B cell (primary cell): ENCODE data around the gene ZC3H12C. TPM values are rescaled to one million over a fixed set of nuclear protein-coding genes. Genes with fewer than 3 reads are reported as not detected.

Source experiments
- ATAC-seq: fragments of 200-7000 bp; cut with Tn5 transposase; one replicate; pipeline ENCODE4 v1.10.0; 2021; ENCODE audit warnings: low read depth, mild to moderate bottlenecking, moderate number of reproducible peaks, moderate library complexity
- CTCF ChIA-PET: fragments of 350-600 bp; sonication (Branson Sonifier 250); formaldehyde crosslinking; loops from one replicate; lab custom pipeline; 2021; ENCODE audit warnings: antibody characterized with exemption, inconsistent platforms; lab: Charles Lee
- POLR2A ChIA-PET: fragments of 350-600 bp; sonication (Branson Sonifier 250); formaldehyde crosslinking; loops from one replicate; lab custom pipeline; 2021; ENCODE audit warnings: antibody characterized with exemption; lab: Charles Lee
- DNase-seq: peaks from one replicate; pipeline ENCODE4 v3.0.0; 2013
- H2AFZ ChIP-seq: 2 replicates; pipeline ENCODE4 v1.6.1; 2012; ENCODE audit warnings: mild to moderate bottlenecking, low read depth, low read length; ENCODE audit not compliant: insufficient read depth, poor library complexity, severe bottlenecking
- H3K27ac ChIP-seq, 2 donors: 1 replicate in 1 of 2; 2 replicates in 1 of 2; pipeline ENCODE4 v1.5.1; 2012 to 2013; ENCODE audit warnings: low read length in 2 of 2, mild to moderate bottlenecking in 2 of 2, moderate library complexity in 1 of 2
- H3K27me3 ChIP-seq, 4 experiments: fragments of 200-600 bp in 1 of 4; sonication (generic) in 1 of 4; replicated peaks in 1 of 4; 1 replicate in 2 of 4; 2 replicates in 2 of 4; pipeline versions ENCODE4 v1.6.1 to v1.7.0; 2013 to 2016; ENCODE audit warnings: low read length in 3 of 4, mild to moderate bottlenecking in 2 of 4, mixed read lengths in 1 of 4, moderate library complexity in 1 of 4; ENCODE audit not compliant: insufficient read depth in 4 of 4, control insufficient read depth in 3 of 4; ENCODE audit errors: control extremely low read depth in 1 of 4
- H3K36me3 ChIP-seq, 2 experiments: replicated peaks in 1 of 2; 1 replicate in 1 of 2; 2 replicates in 1 of 2; pipeline versions ENCODE4 v1.6.1 to v1.7.1; 2013; ENCODE audit warnings: low read length in 1 of 2; ENCODE audit not compliant: insufficient read depth in 2 of 2, control insufficient read depth in 1 of 2; ENCODE audit errors: control extremely low read depth in 1 of 2, extremely low read depth in 1 of 2
- H3K4me1 ChIP-seq, 2 donors: fragments of 200-600 bp in 1 of 2; sonication (generic) in 1 of 2; 1 replicate in 1 of 2; 2 replicates in 1 of 2; pipeline versions ENCODE4 v1.5.1 to v1.6.1; 2013 to 2017; ENCODE audit warnings: low read length in 2 of 2; ENCODE audit not compliant: control insufficient read depth in 2 of 2, insufficient read depth in 2 of 2
- H3K4me2 ChIP-seq: replicated peaks from 2 replicates; pipeline ENCODE3; 2012; ENCODE audit warnings: mild to moderate bottlenecking, low read depth, low read length; ENCODE audit not compliant: poor library complexity, severe bottlenecking
- H3K4me3 ChIP-seq, 5 experiments: fragments of 200-600 bp in 1 of 5; sonication (generic) in 1 of 5; 1 replicate in 3 of 5; 2 replicates in 2 of 5; pipeline versions ENCODE4 v1.5.1 to v1.7.0; 2011 to 2016; ENCODE audit warnings: low read length in 4 of 5, mild to moderate bottlenecking in 4 of 5, low read depth in 2 of 5, control low read depth in 1 of 5, moderate library complexity in 1 of 5; ENCODE audit not compliant: insufficient read depth in 1 of 5; ENCODE audit errors: control extremely low read depth in 1 of 5, extremely low read depth in 1 of 5
- H3K79me2 ChIP-seq: fragments of 200-600 bp; sonication (generic); one replicate; pipeline ENCODE4 v1.6.0; 2016; ENCODE audit warnings: low read length; ENCODE audit not compliant: control insufficient read depth, insufficient read depth
- H3K9ac ChIP-seq: fragments of 200-600 bp; sonication (generic); 2 replicates; pipeline ENCODE4 v1.6.1; 2017; ENCODE audit warnings: mild to moderate bottlenecking, low read length, moderate library complexity
- H3K9me3 ChIP-seq, 3 donors: one replicate each; pipeline versions ENCODE4 v1.6.1 to v1.7.1; 2013; ENCODE audit warnings: low read length in 2 of 3; ENCODE audit not compliant: control insufficient read depth in 2 of 3, insufficient read depth in 1 of 3; ENCODE audit errors: control extremely low read depth in 1 of 3
- H4K20me1 ChIP-seq: 2 replicates; pipeline ENCODE4 v1.6.0; 2012; ENCODE audit warnings: mild to moderate bottlenecking, low read length; ENCODE audit not compliant: insufficient read depth, control insufficient read depth, poor library complexity, severe bottlenecking
- H3K27ac Mint-ChIP-seq: one replicate; pipeline ENCODE4 v1.8.0; 2021; ENCODE audit warnings: mixed read lengths
- H3K27me3 Mint-ChIP-seq: one replicate; pipeline ENCODE4 v1.8.0; 2021; ENCODE audit warnings: mixed read lengths
- H3K4me1 Mint-ChIP-seq: one replicate; pipeline ENCODE4 v1.8.0; 2021; ENCODE audit warnings: mixed read lengths
- H3K4me3 Mint-ChIP-seq: one replicate; pipeline ENCODE4 v1.8.0; 2021; ENCODE audit warnings: mixed read lengths
- H3K9me3 Mint-ChIP-seq: one replicate; pipeline ENCODE4 v1.8.0; 2022; ENCODE audit warnings: mixed read lengths; ENCODE audit not compliant: insufficient read depth
- EZH2 ChIP-seq: IDR thresholded peaks from 2 replicates; pipeline ENCODE4 v1.6.1; 2012; ENCODE audit warnings: borderline replicate concordance, low read depth, mild to moderate bottlenecking, moderate library complexity, low read length; ENCODE audit not compliant: insufficient read depth, poor library complexity, severe bottlenecking
- WGBS: methylation state at CpG from one replicate; pipeline ENCODE4 v1.1.5; 2013; ENCODE audit warnings: missing lambda C conversion rate; ENCODE audit not compliant: insufficient coverage; 5-methylcytosine and 5-hydroxymethylcytosine counted together
- intact Hi-C: fragments of 100-400 bp; cut with micrococcal nuclease; formaldehyde crosslinking; loops from one replicate; pipeline ENCODE4 v1.10.0; 2022
- polyA plus RNA-seq: library from polyadenylated mRNA; depleted of rRNA; stranded (reverse); fragments of >200 nt; gene quantifications from 2 replicates; pipeline ENCODE4 v1.2.3, GENCODE V29; 2012
- total RNA-seq, 2 donors: library from RNA; stranded (reverse); fragments of 120-200 nt in 1 of 2; gene quantifications; 1 replicate in 1 of 2; 2 replicates in 1 of 2; pipeline versions ENCODE4 v1.2.3 to v1.2.4, GENCODE V29; 2013 to 2022
- TF ChIP-seq, protein P1 (sequence below): fragments of 200-600 bp; IDR thresholded peaks from one replicate; pipeline ENCODE4 v1.8.0; 2022; ENCODE audit warnings: antibody characterized with exemption, mild to moderate bottlenecking

ZC3H12C gene
- total and polyA plus RNA-seq, 2 donors (not counting 1 experiment from before 2014, with no cell fraction given): 0.01 to 0.10 TPM

- Histone ChIP-seq H4K20me1 (no peaks in the 10 kb centered on the region), H3K79me2 (no peaks in the 10 kb centered on the region), H3K27me3 (peaks cover 0 to 10% (median 3%) of the 10 kb centered on the region in 4 experiments), H3K9me3 (no peaks in the 10 kb centered on the region), H3K36me3 (no peaks in the 10 kb centered on the region), H3K27ac (no peak overlapping the region), H3K9ac (no peak overlapping the region), H2AFZ (no peak overlapping the region), H3K4me3 (no peak overlapping the region), H3K4me2 (no peak overlapping the region), H3K4me1 (peaks cover 4 to 6% of the 10 kb centered on the region in 2 donors)
- peaks cover 4% of the 10 kb centered on the region for H3K4me1 Mint-ChIP-seq
- H3K27ac Mint-ChIP-seq: no peak overlapping the region
- CTCF ChIA-PET: interaction anchor here (1.6 kb wide), 1 partner anchor 10 kb away, joined by 5 read pairs; no protein-coding TSS in a partner anchor
- POLR2A ChIA-PET: no interaction called here
- no peak for DNase-seq
- 96% methylated on average over 11 of the region's 12 CpGs for WGBS
- peaks cover 25% of the 10 kb centered on the region for H3K27me3 Mint-ChIP-seq
- no peaks in the 10 kb centered on the region for H3K9me3 Mint-ChIP-seq
- intact Hi-C loops: no loop called here
- no peak overlapping the region for H3K4me3 Mint-ChIP-seq
- TF ChIP-seq EZH2: no peak
- TF ChIP-seq, protein P1, sequence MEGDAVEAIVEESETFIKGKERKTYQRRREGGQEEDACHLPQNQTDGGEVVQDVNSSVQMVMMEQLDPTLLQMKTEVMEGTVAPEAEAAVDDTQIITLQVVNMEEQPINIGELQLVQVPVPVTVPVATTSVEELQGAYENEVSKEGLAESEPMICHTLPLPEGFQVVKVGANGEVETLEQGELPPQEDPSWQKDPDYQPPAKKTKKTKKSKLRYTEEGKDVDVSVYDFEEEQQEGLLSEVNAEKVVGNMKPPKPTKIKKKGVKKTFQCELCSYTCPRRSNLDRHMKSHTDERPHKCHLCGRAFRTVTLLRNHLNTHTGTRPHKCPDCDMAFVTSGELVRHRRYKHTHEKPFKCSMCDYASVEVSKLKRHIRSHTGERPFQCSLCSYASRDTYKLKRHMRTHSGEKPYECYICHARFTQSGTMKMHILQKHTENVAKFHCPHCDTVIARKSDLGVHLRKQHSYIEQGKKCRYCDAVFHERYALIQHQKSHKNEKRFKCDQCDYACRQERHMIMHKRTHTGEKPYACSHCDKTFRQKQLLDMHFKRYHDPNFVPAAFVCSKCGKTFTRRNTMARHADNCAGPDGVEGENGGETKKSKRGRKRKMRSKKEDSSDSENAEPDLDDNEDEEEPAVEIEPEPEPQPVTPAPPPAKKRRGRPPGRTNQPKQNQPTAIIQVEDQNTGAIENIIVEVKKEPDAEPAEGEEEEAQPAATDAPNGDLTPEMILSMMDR: no peak
- no peak for ATAC-seq
These were observed 83.3 kb downstream of the ZC3H12C start for GRCh38 chr11:110176366-110177085.

GRCh38 chr11:110177086-110177456, 83.9 kb downstream of the ZC3H12C start:
- Histone ChIP-seq H3K27me3 (peaks cover 0 to 7% (median 4%) of the 10 kb centered on the region in 4 experiments), H3K4me3 (no peak overlapping the region), H3K27ac (no peak overlapping the region), H3K9ac (no peak overlapping the region), H3K36me3 (no peaks in the 10 kb centered on the region), H3K9me3 (no peaks in the 10 kb centered on the region), H2AFZ (no peak overlapping the region), H3K4me1 (peaks cover 4 to 6% of the 10 kb centered on the region in 2 donors), H4K20me1 (no peaks in the 10 kb centered on the region), H3K79me2 (no peaks in the 10 kb centered on the region), H3K4me2 (no peak overlapping the region)
- intact Hi-C loops: no loop called here
- 75% methylated on average over 4 of the region's 7 CpGs for WGBS
- Mint-ChIP-seq H3K27me3 (peaks cover 22% of the 10 kb centered on the region), H3K4me3 (no peak overlapping the region), H3K9me3 (no peaks in the 10 kb centered on the region), H3K4me1 (peaks cover 4% of the 10 kb centered on the region), H3K27ac (no peak overlapping the region)
- CTCF ChIA-PET: interaction anchor here (1.6 kb wide), 1 partner anchor 11 kb away, joined by 5 read pairs; no protein-coding TSS in a partner anchor
- POLR2A ChIA-PET: no interaction called here
- no peak for TF ChIP-seq EZH2
- TF ChIP-seq, protein P1: no peak
- DNase-seq (no peak), ATAC-seq (no peak)
